HepG2 (cell line): Measurements from ENCODE around the gene DPM1.

Experiments used
- CBX5 ChIP-seq: sonication (generic); formaldehyde crosslinking; IDR thresholded peaks from 2 replicates; pipeline ENCODE4 v1.4.0; 2020; ENCODE audit warnings: missing genetic modification reagents, borderline replicate concordance
- TF ChIP-seq, protein P1 (sequence below): conservative IDR thresholded peaks from 2 replicates; pipeline ENCODE4 v1.6.1; 2018; ENCODE audit warnings: missing genetic modification reagents

DNA sequence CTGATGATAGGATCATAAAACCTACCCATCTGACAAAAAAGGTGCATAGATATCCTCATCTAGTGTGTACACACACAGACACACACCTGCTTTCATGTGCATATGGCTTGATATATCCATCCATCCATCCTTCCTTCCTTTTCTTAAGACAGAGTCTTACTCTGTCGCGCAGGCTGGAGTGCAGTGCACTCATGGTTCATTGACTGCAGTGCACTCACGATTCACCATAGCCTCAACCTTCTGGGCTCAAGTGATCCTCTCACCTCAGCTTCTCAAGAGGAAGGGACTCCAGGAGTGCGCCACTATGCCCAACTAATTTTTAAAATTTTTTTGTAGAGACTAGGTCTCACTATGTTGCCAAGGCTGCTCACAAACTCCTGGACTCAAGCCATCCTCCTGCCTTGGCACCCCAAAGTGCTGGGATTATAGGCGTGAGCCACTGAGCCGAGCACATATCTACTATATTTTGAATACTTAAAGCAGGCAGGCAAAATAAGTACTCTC lies 54.2 kb downstream of the DPM1 start:
- TF ChIP-seq, protein P1, sequence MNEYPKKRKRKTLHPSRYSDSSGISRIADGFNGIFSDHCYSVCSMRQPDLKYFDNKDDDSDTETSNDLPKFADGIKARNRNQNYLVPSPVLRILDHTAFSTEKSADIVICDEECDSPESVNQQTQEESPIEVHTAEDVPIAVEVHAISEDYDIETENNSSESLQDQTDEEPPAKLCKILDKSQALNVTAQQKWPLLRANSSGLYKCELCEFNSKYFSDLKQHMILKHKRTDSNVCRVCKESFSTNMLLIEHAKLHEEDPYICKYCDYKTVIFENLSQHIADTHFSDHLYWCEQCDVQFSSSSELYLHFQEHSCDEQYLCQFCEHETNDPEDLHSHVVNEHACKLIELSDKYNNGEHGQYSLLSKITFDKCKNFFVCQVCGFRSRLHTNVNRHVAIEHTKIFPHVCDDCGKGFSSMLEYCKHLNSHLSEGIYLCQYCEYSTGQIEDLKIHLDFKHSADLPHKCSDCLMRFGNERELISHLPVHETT (CRISPR knock-in tag) = no peak
- TF ChIP-seq CBX5 = no peak
